Measurements from ENCODE around the gene TCFL5. TPM values are rescaled to one million over a fixed set of nuclear protein-coding genes. Genes with fewer than 3 reads are reported as not detected.

TCFL5 gene
- total and polyA plus RNA-seq, 2 donors (not counting 3 experiments of a cell fraction or from before 2014, with no cell fraction given): 4.4 to 11.1 TPM

GRCh38 chr20:62804021-62804626, 57.5 kb downstream of the TCFL5 start:
- H3K79me2 ChIP-seq (ENCODE audit: control insufficient read depth, insufficient read depth, low read length): peaks cover 23% of the 10 kb centered on the region
- peak overlapping the region; percentile 44 for H3K4me2 ChIP-seq (ENCODE audit: insufficient read depth, low read length)
- peak overlapping the region; percentile 76 for H2AFZ ChIP-seq (ENCODE audit: low read depth, low read length)
- BruUV-seq (replicated peaks): no TSS peak
- H3K4me1 ChIP-seq (ENCODE audit: control insufficient read depth, extremely low read depth, insufficient read depth, low read length): peaks cover 14% of the 10 kb centered on the region
- H3K27ac ChIP-seq (ENCODE audit: insufficient read depth, low read depth, low read length): no peak overlapping the region
- intact Hi-C loops (cut with micrococcal nuclease): loop anchor here (10.0 kb wide), 1 partner anchor 419 kb away; the partner anchor contains the start of gene RPS21
- H3K9me3 ChIP-seq (replicated peaks; ENCODE audit: control insufficient read depth, insufficient read depth, low read length): no peaks in the 10 kb centered on the region
- no peaks in the 10 kb centered on the region for H3K27me3 ChIP-seq (ENCODE audit: control insufficient read depth in 2 of 2, insufficient read depth in 2 of 2, low read length in 2 of 2)
- peak overlapping the region in 1 of 3 experiments; percentile 96 for H3K4me3 ChIP-seq (replicated peaks in 1 of 3; ENCODE audit: insufficient read depth in 1 of 3, low read depth in 1 of 3, low read length in 3 of 3)
- POLR2A ChIA-PET: no interaction called here
- FAIRE-seq (no peak), DNase-seq (ENCODE audit: low read depth, low spot score) (no peak)
- peak overlapping the region; percentile 14 for H3K9ac ChIP-seq (replicated peaks; ENCODE audit: extremely low read depth, insufficient read depth, low read length)
- peaks cover 10 to 16% of the 10 kb centered on the region in 2 experiments for H3K36me3 ChIP-seq (ENCODE audit: control insufficient read depth in 2 of 2, extremely low read depth in 1 of 2, insufficient read depth in 2 of 2, low read length in 2 of 2)
- CTCF ChIA-PET: interaction anchor here (0.7 to 2.2 kb wide), 2 partner anchors 11 to 660 kb away, joined by 3 to 7 read pairs; no protein-coding TSS in a partner anchor
- H4K20me1 ChIP-seq (replicated peaks; ENCODE audit: control insufficient read depth, extremely low read depth, insufficient read depth, low read length): no peaks in the 10 kb centered on the region
- dilution Hi-C loops (cut with MboI; ENCODE audit: extremely low pct_ligation_motif_present, low sequenced_read_pairs): no loop called here
- TF ChIP-seq MYC (IDR thresholded peaks at IDR 0.05; ENCODE audit: low read depth, low read length) (no peak), POLR2A (IDR thresholded peaks at IDR 0.05; ENCODE audit: low read depth, low read length) (no peak), FOS (IDR thresholded peaks at IDR 0.05; ENCODE audit: borderline replicate concordance, insufficient read depth, low read length) (no peak)
- no peaks in the 10 kb centered on the region for H3K9me1 ChIP-seq (replicated peaks; ENCODE audit: control insufficient read depth, extremely low read depth, insufficient read depth, low read length)

GRCh38 chr20:62802026-62802712, 59.5 kb downstream of the TCFL5 start:
- Histone ChIP-seq H3K79me2 (ENCODE audit: control insufficient read depth, insufficient read depth, low read length) (peaks cover 28% of the 10 kb centered on the region), H3K9ac (replicated peaks; ENCODE audit: extremely low read depth, insufficient read depth, low read length) (no peak overlapping the region), H2AFZ (ENCODE audit: low read depth, low read length) (no peak overlapping the region), H3K27me3 (ENCODE audit: control insufficient read depth in 2 of 2, insufficient read depth in 2 of 2, low read length in 2 of 2) (no peaks in the 10 kb centered on the region), H3K9me1 (replicated peaks; ENCODE audit: control insufficient read depth, extremely low read depth, insufficient read depth, low read length) (no peaks in the 10 kb centered on the region), H3K4me3 (replicated peaks in 1 of 3; ENCODE audit: insufficient read depth in 1 of 3, low read depth in 1 of 3, low read length in 3 of 3) (no peak overlapping the region), H4K20me1 (replicated peaks; ENCODE audit: control insufficient read depth, extremely low read depth, insufficient read depth, low read length) (no peaks in the 10 kb centered on the region), H3K36me3 (ENCODE audit: control insufficient read depth in 2 of 2, extremely low read depth in 1 of 2, insufficient read depth in 2 of 2, low read length in 2 of 2) (peaks cover 11 to 12% of the 10 kb centered on the region in 2 experiments), H3K4me1 (ENCODE audit: control insufficient read depth, extremely low read depth, insufficient read depth, low read length) (peaks cover 14% of the 10 kb centered on the region), H3K4me2 (ENCODE audit: insufficient read depth, low read length) (no peak overlapping the region), H3K9me3 (replicated peaks; ENCODE audit: control insufficient read depth, insufficient read depth, low read length) (no peaks in the 10 kb centered on the region), H3K27ac (ENCODE audit: insufficient read depth, low read depth, low read length) (no peak overlapping the region)
- TF ChIP-seq CTCF (IDR thresholded peaks at IDR 0.05; ENCODE audit: extremely low read depth in 1 of 2, insufficient read depth in 1 of 2, low read depth in 1 of 2, low read length in 2 of 2) (no peak), JUN (IDR thresholded peaks at IDR 0.05; ENCODE audit: borderline replicate concordance, insufficient read depth, insufficient read length, low read depth) (no peak), POLR2AphosphoS5 (IDR thresholded peaks at IDR 0.05; ENCODE audit: insufficient read depth, low read depth, low read length) (no peak), MAX (IDR thresholded peaks at IDR 0.05; ENCODE audit: insufficient read depth, insufficient read length) (no peak), POLR2A (IDR thresholded peaks at IDR 0.05; ENCODE audit: low read depth, low read length) (no peak), EZH2 (IDR thresholded peaks at IDR 0.05; ENCODE audit: borderline replicate concordance, low read depth, low read length, severe bottlenecking) (no peak), MYC (IDR thresholded peaks at IDR 0.05; ENCODE audit: low read depth, low read length) (no peak), FOS (IDR thresholded peaks at IDR 0.05; ENCODE audit: borderline replicate concordance, insufficient read depth, low read length) (no peak), GATA2 (IDR thresholded peaks at IDR 0.05; ENCODE audit: insufficient read depth, insufficient read length, low read depth, low read length) (no peak)
- intact Hi-C loops (cut with micrococcal nuclease) (loop anchor here (10.0 kb wide), 1 partner anchor 417 kb away; the partner anchor contains the start of gene RPS21), dilution Hi-C loops (cut with MboI; ENCODE audit: extremely low pct_ligation_motif_present, low sequenced_read_pairs) (no loop called here)
- DNase-seq (ENCODE audit: low read depth, low spot score): no peak
- no TSS peak for BruUV-seq (replicated peaks)
- ChIA-PET POLR2A (no interaction called here), CTCF (no interaction called here)
- FAIRE-seq: no peak

All from endothelial cell of umbilical vein (primary cell).